Measurements from ENCODE around the gene DISC1.

The DISC1 gene

DNA sequence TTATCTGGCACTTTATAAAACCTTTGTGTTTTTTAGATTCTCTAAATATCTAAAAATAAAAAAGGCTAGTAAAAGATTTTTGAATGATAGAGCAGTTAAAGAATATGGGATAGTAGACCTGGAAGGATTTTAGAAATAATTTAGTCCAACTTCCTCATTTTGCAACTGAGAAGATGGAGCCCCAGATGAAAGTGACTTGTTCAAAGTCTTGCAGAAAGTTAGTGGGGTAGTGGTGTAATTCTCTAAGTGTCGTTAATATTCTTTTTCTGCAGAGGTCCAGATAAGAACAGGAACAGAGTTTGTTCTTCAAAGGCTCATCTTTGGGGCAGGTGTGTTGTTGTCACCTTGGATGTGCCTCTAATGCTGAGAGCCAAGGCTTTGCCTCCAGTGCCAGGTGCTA lies 159.5 kb downstream of the DISC1 start:
- H3K9me3 ChIP-seq (replicated peaks in 1 of 2; ENCODE audit: control insufficient read depth in 2 of 2, insufficient read depth in 1 of 2, low read depth in 1 of 2, low read length in 2 of 2) = no peaks in the 10 kb centered on the region
- no peaks in the 10 kb centered on the region for H3K36me3 ChIP-seq (replicated peaks in 1 of 2; ENCODE audit: control insufficient read depth in 2 of 2, insufficient read depth in 2 of 2, low read length in 2 of 2)
- H3K14ac ChIP-seq (ENCODE audit: low read length) = no peak overlapping the region
- no peak overlapping the region for H2BK5ac ChIP-seq (ENCODE audit: low read length)
- no peak overlapping the region for H2BK15ac ChIP-seq (ENCODE audit: low read length)
- H2AK5ac ChIP-seq (ENCODE audit: low read depth, low read length) = no peak overlapping the region
- H3K18ac ChIP-seq (ENCODE audit: low read length) = no peak overlapping the region
- no peak for DNase-seq (ENCODE audit: low spot score)
- no peak overlapping the region for H2AFZ ChIP-seq (ENCODE audit: low read length)
- no peak overlapping the region for H3K27ac ChIP-seq (replicated peaks; ENCODE audit: low read length)
- no peak overlapping the region for H2BK12ac ChIP-seq (ENCODE audit: low read length)
- no peaks in the 10 kb centered on the region for H3K79me1 ChIP-seq (ENCODE audit: low read depth, low read length)
- no peak overlapping the region for H3K23ac ChIP-seq (ENCODE audit: low read depth, low read length, poor library complexity)
- no peaks in the 10 kb centered on the region for H3K4me1 ChIP-seq (ENCODE audit: control insufficient read depth in 2 of 2, insufficient read depth in 1 of 2, low read depth in 1 of 2, low read length in 2 of 2)
- H4K91ac ChIP-seq (ENCODE audit: low read depth, low read length, poor library complexity) = no peak overlapping the region
- H3K4ac ChIP-seq (ENCODE audit: low read length) = no peak overlapping the region
- no peaks in the 10 kb centered on the region for H3K27me3 ChIP-seq (ENCODE audit: control insufficient read depth in 3 of 3, insufficient read depth in 3 of 3, low read depth in 1 of 3, low read length in 3 of 3)
- no peak overlapping the region for H3K4me3 ChIP-seq (ENCODE audit: low read length in 2 of 2)
- H3K4me2 ChIP-seq (ENCODE audit: insufficient read depth, low read length, poor library complexity, severe bottlenecking) = no peak overlapping the region
- H3K9ac ChIP-seq (ENCODE audit: low read depth, low read length, poor library complexity) = no peak overlapping the region
- H2BK120ac ChIP-seq (ENCODE audit: low read depth, low read length) = no peak overlapping the region
- no peak overlapping the region for H4K8ac ChIP-seq (ENCODE audit: low read depth, low read length)
- WGBS, 2 donors (ENCODE audit: extremely low coverage in 2 of 2, insufficient read length in 2 of 2, insufficient replicate concordance in 1 of 2) = no CpG with 5 or more reads among the region's 1 CpG

DNA sequence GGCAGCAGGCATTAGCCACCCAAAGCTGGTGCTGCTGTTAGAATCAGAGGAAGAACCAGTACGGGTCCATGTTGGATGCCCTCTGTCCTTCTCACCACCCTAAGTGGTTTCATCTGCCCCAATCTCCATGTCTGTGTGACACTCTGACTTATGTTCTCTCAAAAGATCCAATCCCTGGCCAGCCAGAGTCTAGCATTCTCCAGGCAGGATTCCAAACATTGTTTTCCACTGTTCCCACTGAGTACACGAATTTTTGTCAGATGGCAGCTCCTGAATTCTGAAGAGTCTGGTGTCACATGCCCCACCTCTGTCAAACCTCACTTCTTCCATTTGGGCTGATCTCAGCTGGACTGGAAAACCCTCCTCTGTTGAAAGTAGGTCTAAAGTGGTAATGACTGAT lies 166.0 kb downstream of the DISC1 start:
- Histone ChIP-seq H3K23ac (ENCODE audit: low read depth, low read length, poor library complexity) (no peak overlapping the region), H3K18ac (ENCODE audit: low read length) (no peak overlapping the region), H4K91ac (ENCODE audit: low read depth, low read length, poor library complexity) (no peak overlapping the region), H3K4me1 (ENCODE audit: control insufficient read depth in 2 of 2, insufficient read depth in 1 of 2, low read depth in 1 of 2, low read length in 2 of 2) (peaks cover 0 to 5% of the 10 kb centered on the region in 2 donors), H2BK12ac (ENCODE audit: low read length) (no peak overlapping the region), H3K4ac (ENCODE audit: low read length) (no peak overlapping the region), H4K8ac (ENCODE audit: low read depth, low read length) (no peak overlapping the region), H3K9me3 (replicated peaks in 1 of 2; ENCODE audit: control insufficient read depth in 2 of 2, insufficient read depth in 1 of 2, low read depth in 1 of 2, low read length in 2 of 2) (no peaks in the 10 kb centered on the region), H3K36me3 (replicated peaks in 1 of 2; ENCODE audit: control insufficient read depth in 2 of 2, insufficient read depth in 2 of 2, low read length in 2 of 2) (no peaks in the 10 kb centered on the region), H3K14ac (ENCODE audit: low read length) (no peak overlapping the region), H2AK5ac (ENCODE audit: low read depth, low read length) (no peak overlapping the region), H3K27ac (replicated peaks; ENCODE audit: low read length) (no peak overlapping the region), H2BK5ac (ENCODE audit: low read length) (no peak overlapping the region), H2BK120ac (ENCODE audit: low read depth, low read length) (no peak overlapping the region), H3K4me3 (ENCODE audit: low read length in 2 of 2) (no peak overlapping the region), H3K27me3 (ENCODE audit: control insufficient read depth in 3 of 3, insufficient read depth in 3 of 3, low read depth in 1 of 3, low read length in 3 of 3) (no peaks in the 10 kb centered on the region), H2BK15ac (ENCODE audit: low read length) (no peak overlapping the region), H2AFZ (ENCODE audit: low read length) (no peak overlapping the region), H3K79me1 (ENCODE audit: low read depth, low read length) (no peaks in the 10 kb centered on the region), H3K9ac (ENCODE audit: low read depth, low read length, poor library complexity) (no peak overlapping the region), H3K4me2 (ENCODE audit: insufficient read depth, low read length, poor library complexity, severe bottlenecking) (no peak overlapping the region)
- DNase-seq (ENCODE audit: low spot score) = no peak
- WGBS, 2 donors (ENCODE audit: extremely low coverage in 2 of 2, insufficient read length in 2 of 2, insufficient replicate concordance in 1 of 2) = no CpG with 5 or more reads among the region's 2 CpGs

DNA sequence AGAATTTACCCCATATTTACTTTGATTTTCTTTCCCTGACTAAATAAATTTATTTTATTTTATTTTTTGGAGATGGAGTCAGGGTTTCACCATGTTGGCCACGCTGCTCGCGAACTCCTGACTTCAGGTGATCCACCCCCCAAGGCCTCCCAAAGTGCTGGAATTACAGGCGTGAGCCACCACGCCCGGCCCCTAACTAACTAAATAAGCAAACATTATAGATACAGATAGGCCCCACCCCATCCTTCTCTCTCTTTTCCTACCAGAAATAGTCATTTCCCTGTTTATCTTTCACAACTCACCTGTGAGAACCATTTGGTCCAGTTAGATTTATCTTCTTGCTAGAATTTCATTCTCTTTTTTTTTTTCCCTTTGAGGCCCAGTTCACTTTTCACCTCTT lies 167.3 kb downstream of the DISC1 start:
- WGBS, 2 donors (ENCODE audit: extremely low coverage in 2 of 2, insufficient read length in 2 of 2, insufficient replicate concordance in 1 of 2) = no CpG with 5 or more reads among the region's 6 CpGs
- H4K8ac ChIP-seq (ENCODE audit: low read depth, low read length) = no peak overlapping the region

DNA sequence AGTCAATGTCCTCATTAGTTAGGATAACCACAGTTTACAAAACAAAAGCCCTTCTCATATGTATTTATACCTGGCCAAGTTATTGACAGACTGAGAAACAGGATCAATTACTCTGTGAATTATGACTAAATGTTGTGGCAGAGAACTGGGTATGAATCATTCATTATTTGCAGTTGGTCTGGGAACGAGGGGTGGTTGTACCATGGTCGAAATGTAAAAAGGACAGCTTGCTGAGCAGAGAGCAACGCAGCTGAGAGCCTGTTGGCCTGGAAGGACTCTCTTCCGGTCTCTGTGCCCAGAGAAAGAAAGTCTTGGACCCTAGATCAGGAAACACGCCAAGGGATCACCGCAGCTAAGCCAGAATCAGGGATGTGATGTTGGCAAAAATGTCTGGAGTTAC lies 169.6 kb downstream of the DISC1 start:
- no CpG with 5 or more reads among the region's 6 CpGs for WGBS, 2 donors (ENCODE audit: extremely low coverage in 2 of 2, insufficient read length in 2 of 2, insufficient replicate concordance in 1 of 2)

More for the DNA sequence above, 167.3 kb downstream of the DISC1 start:
- Histone ChIP-seq H3K18ac (ENCODE audit: low read length) (no peak overlapping the region), H3K4me2 (ENCODE audit: insufficient read depth, low read length, poor library complexity, severe bottlenecking) (no peak overlapping the region), H2AK5ac (ENCODE audit: low read depth, low read length) (no peak overlapping the region), H3K14ac (ENCODE audit: low read length) (no peak overlapping the region), H3K23ac (ENCODE audit: low read depth, low read length, poor library complexity) (no peak overlapping the region), H3K27ac (replicated peaks; ENCODE audit: low read length) (no peak overlapping the region), H3K9me3 (replicated peaks in 1 of 2; ENCODE audit: control insufficient read depth in 2 of 2, insufficient read depth in 1 of 2, low read depth in 1 of 2, low read length in 2 of 2) (no peaks in the 10 kb centered on the region), H2BK5ac (ENCODE audit: low read length) (no peak overlapping the region), H3K9ac (ENCODE audit: low read depth, low read length, poor library complexity) (no peak overlapping the region), H2BK120ac (ENCODE audit: low read depth, low read length) (no peak overlapping the region), H3K4me3 (ENCODE audit: low read length in 2 of 2) (no peak overlapping the region), H2AFZ (ENCODE audit: low read length) (no peak overlapping the region), H3K4me1 (ENCODE audit: control insufficient read depth in 2 of 2, insufficient read depth in 1 of 2, low read depth in 1 of 2, low read length in 2 of 2) (peaks cover 0 to 5% of the 10 kb centered on the region in 2 donors), H2BK12ac (ENCODE audit: low read length) (no peak overlapping the region), H3K79me1 (ENCODE audit: low read depth, low read length) (no peaks in the 10 kb centered on the region), H3K27me3 (ENCODE audit: control insufficient read depth in 3 of 3, insufficient read depth in 3 of 3, low read depth in 1 of 3, low read length in 3 of 3) (no peaks in the 10 kb centered on the region), H2BK15ac (ENCODE audit: low read length) (no peak overlapping the region), H3K36me3 (replicated peaks in 1 of 2; ENCODE audit: control insufficient read depth in 2 of 2, insufficient read depth in 2 of 2, low read length in 2 of 2) (no peaks in the 10 kb centered on the region), H3K4ac (ENCODE audit: low read length) (no peak overlapping the region), H4K91ac (ENCODE audit: low read depth, low read length, poor library complexity) (no peak overlapping the region)
- no peak for DNase-seq (ENCODE audit: low spot score)

More for the DNA sequence above, 169.6 kb downstream of the DISC1 start:
- Histone ChIP-seq H3K9me3 (replicated peaks in 1 of 2; ENCODE audit: control insufficient read depth in 2 of 2, insufficient read depth in 1 of 2, low read depth in 1 of 2, low read length in 2 of 2) (no peaks in the 10 kb centered on the region), H3K14ac (ENCODE audit: low read length) (no peak overlapping the region), H3K4ac (ENCODE audit: low read length) (no peak overlapping the region), H2AFZ (ENCODE audit: low read length) (no peak overlapping the region), H4K8ac (ENCODE audit: low read depth, low read length) (no peak overlapping the region), H3K4me1 (ENCODE audit: control insufficient read depth in 2 of 2, insufficient read depth in 1 of 2, low read depth in 1 of 2, low read length in 2 of 2) (peaks cover 0 to 6% of the 10 kb centered on the region in 2 donors), H3K18ac (ENCODE audit: low read length) (no peak overlapping the region), H2BK120ac (ENCODE audit: low read depth, low read length) (no peak overlapping the region), H3K4me2 (ENCODE audit: insufficient read depth, low read length, poor library complexity, severe bottlenecking) (no peak overlapping the region), H2BK12ac (ENCODE audit: low read length) (no peak overlapping the region), H3K9ac (ENCODE audit: low read depth, low read length, poor library complexity) (no peak overlapping the region), H2BK15ac (ENCODE audit: low read length) (no peak overlapping the region), H3K36me3 (replicated peaks in 1 of 2; ENCODE audit: control insufficient read depth in 2 of 2, insufficient read depth in 2 of 2, low read length in 2 of 2) (no peaks in the 10 kb centered on the region), H3K27me3 (ENCODE audit: control insufficient read depth in 3 of 3, insufficient read depth in 3 of 3, low read depth in 1 of 3, low read length in 3 of 3) (no peaks in the 10 kb centered on the region), H3K27ac (replicated peaks; ENCODE audit: low read length) (no peak overlapping the region), H3K4me3 (ENCODE audit: low read length in 2 of 2) (no peak overlapping the region), H4K91ac (ENCODE audit: low read depth, low read length, poor library complexity) (no peak overlapping the region), H3K79me1 (ENCODE audit: low read depth, low read length) (no peaks in the 10 kb centered on the region), H2AK5ac (ENCODE audit: low read depth, low read length) (no peak overlapping the region), H2BK5ac (ENCODE audit: low read length) (no peak overlapping the region), H3K23ac (ENCODE audit: low read depth, low read length, poor library complexity) (no peak overlapping the region)
- no peak for DNase-seq (ENCODE audit: low spot score)

Measured in neuronal stem cell (in vitro differentiated cells).